Natural killer cell treated with Interleukin-12 subunit alpha and Interleukin-12 subunit beta and Interleukin-15 and Interleukin-18, amount 100 ng/mL, for 72 hours (primary cell): ENCODE data around the gene MIER2. TPM values are rescaled to one million over a fixed set of nuclear protein-coding genes. Genes with fewer than 3 reads are reported as not detected.

Source experiments
- ATAC-seq, 2 donors: fragments of 150-1000 bp; cut with Tn5 transposase in 1 of 2; sonication (Bioruptor Pico), chemical (Tn5 transposase) in 1 of 2; 2 replicates each; pipeline ENCODE4 v1.10.0; 2021
- DNase-seq: peaks from one replicate; pipeline ENCODE4 v3.0.0; 2022; ENCODE audit warnings: low spot score
- H3K27ac Mint-ChIP-seq, 2 donors: 1 replicate in 1 of 2; 2 replicates in 1 of 2; pipeline ENCODE4 v1.8.0; 2022; ENCODE audit warnings: mixed read lengths in 2 of 2, mild to moderate bottlenecking in 1 of 2, moderate library complexity in 1 of 2
- H3K27me3 Mint-ChIP-seq, 2 donors: 1 replicate in 1 of 2; 2 replicates in 1 of 2; pipeline ENCODE4 v1.8.0; 2022; ENCODE audit warnings: mixed read lengths in 2 of 2
- H3K36me3 Mint-ChIP-seq: one replicate; pipeline ENCODE4 v1.8.0; 2022; ENCODE audit warnings: mixed read lengths
- H3K4me1 Mint-ChIP-seq, 2 donors: 1 replicate in 1 of 2; 2 replicates in 1 of 2; pipeline ENCODE4 v1.8.0; 2022; ENCODE audit warnings: low read depth in 2 of 2, mixed read lengths in 2 of 2, mild to moderate bottlenecking in 1 of 2
- H3K4me3 Mint-ChIP-seq: one replicate; pipeline ENCODE4 v1.8.0; 2022; ENCODE audit warnings: mixed read lengths
- H3K9me3 Mint-ChIP-seq: 2 replicates; pipeline ENCODE4 v1.8.0; 2022; ENCODE audit warnings: mixed read lengths
- total RNA-seq, 2 donors: library from RNA; stranded (reverse); gene quantifications; one replicate each; pipeline ENCODE4 v1.2.3, GENCODE V29; 2022

Gene MIER2
- total RNA-seq, 2 donors from 2014 or later = 26.2 to 39.4 TPM

GRCh38 chr19:325173-325936 lies 19.2 kb downstream of the MIER2 start:
- Mint-ChIP-seq H3K27me3 (no peaks in the 10 kb centered on the region), H3K4me3 (no peak overlapping the region), H3K36me3 (peaks cover 20% of the 10 kb centered on the region), H3K4me1 (no peaks in the 10 kb centered on the region), H3K27ac (no peak overlapping the region), H3K9me3 (no peaks in the 10 kb centered on the region)
- DNase-seq (no peak), ATAC-seq (no peak)

- no peak for DNase-seq
- H3K36me3 Mint-ChIP-seq = peaks cover 20% of the 10 kb centered on the region
These were observed 19.9 kb downstream of the MIER2 start for GRCh38 chr19:324716-325115.

GRCh38 chr19:322616-323015 lies 22.0 kb downstream of the MIER2 start:
- no peak for ATAC-seq
- no peak for DNase-seq
- H3K36me3 Mint-ChIP-seq = peaks cover 4% of the 10 kb centered on the region
- H3K9me3 Mint-ChIP-seq = no peaks in the 10 kb centered on the region
- H3K27ac Mint-ChIP-seq = no peak overlapping the region
- no peak overlapping the region for H3K4me3 Mint-ChIP-seq
- H3K27me3 Mint-ChIP-seq = no peaks in the 10 kb centered on the region
- H3K4me1 Mint-ChIP-seq = peaks cover 0 to 4% of the 10 kb centered on the region in 2 donors

More at GRCh38 chr19:324716-325115, 19.9 kb downstream of the MIER2 start:
- Mint-ChIP-seq H3K27ac (no peak overlapping the region), H3K27me3 (no peaks in the 10 kb centered on the region), H3K4me3 (no peak overlapping the region), H3K4me1 (no peaks in the 10 kb centered on the region), H3K9me3 (no peaks in the 10 kb centered on the region)
- no peak for ATAC-seq

GRCh38 chr19:318509-318774 lies 26.2 kb downstream of the MIER2 start:
- Mint-ChIP-seq H3K27ac (no peak overlapping the region), H3K9me3 (no peaks in the 10 kb centered on the region), H3K4me1 (peaks cover 8 to 12% of the 10 kb centered on the region in 2 donors), H3K27me3 (no peaks in the 10 kb centered on the region), H3K36me3 (peaks cover 12% of the 10 kb centered on the region), H3K4me3 (no peak overlapping the region)
- no peak for ATAC-seq
- no peak for DNase-seq

- H3K27me3 Mint-ChIP-seq = no peaks in the 10 kb centered on the region
- H3K27ac Mint-ChIP-seq = no peak overlapping the region
- no peak overlapping the region for H3K4me3 Mint-ChIP-seq
- no peak for DNase-seq
- peaks cover 12% of the 10 kb centered on the region for H3K36me3 Mint-ChIP-seq
- H3K9me3 Mint-ChIP-seq = no peaks in the 10 kb centered on the region
- ATAC-seq = no peak
- H3K4me1 Mint-ChIP-seq = peaks cover 8 to 12% of the 10 kb centered on the region in 2 donors
These were observed 26.7 kb downstream of the MIER2 start for GRCh38 chr19:317710-318508.

GRCh38 chr19:315811-316210 lies 28.8 kb downstream of the MIER2 start:
- Mint-ChIP-seq H3K36me3 (peaks cover 9% of the 10 kb centered on the region), H3K27me3 (no peaks in the 10 kb centered on the region), H3K27ac (no peak overlapping the region), H3K9me3 (no peaks in the 10 kb centered on the region), H3K4me1 (peaks cover 8 to 12% of the 10 kb centered on the region in 2 donors), H3K4me3 (no peak overlapping the region)
- ATAC-seq (no peak), DNase-seq (no peak)

- Mint-ChIP-seq H3K27me3 (no peaks in the 10 kb centered on the region), H3K4me1 (peaks cover 8 to 12% of the 10 kb centered on the region in 2 donors), H3K9me3 (no peaks in the 10 kb centered on the region), H3K27ac (no peak overlapping the region), H3K36me3 (peaks cover 8% of the 10 kb centered on the region), H3K4me3 (no peak overlapping the region)
- no peak for DNase-seq
- no peak for ATAC-seq
These were observed 30.4 kb downstream of the MIER2 start for GRCh38 chr19:313988-314815.

- Mint-ChIP-seq H3K27me3 (no peaks in the 10 kb centered on the region), H3K9me3 (no peaks in the 10 kb centered on the region), H3K27ac (no peak overlapping the region), H3K4me1 (peaks cover 8 to 11% of the 10 kb centered on the region in 2 donors), H3K4me3 (no peak overlapping the region), H3K36me3 (peaks cover 8% of the 10 kb centered on the region)
- DNase-seq (no peak), ATAC-seq (no peak)
These were observed 31.2 kb downstream of the MIER2 start for GRCh38 chr19:313169-313987.

- Mint-ChIP-seq H3K27me3 (no peaks in the 10 kb centered on the region), H3K9me3 (no peaks in the 10 kb centered on the region), H3K4me1 (peaks cover 8% of the 10 kb centered on the region in 2 donors), H3K4me3 (no peak overlapping the region), H3K36me3 (peaks cover 8% of the 10 kb centered on the region), H3K27ac (no peak overlapping the region)
- ATAC-seq (no peak), DNase-seq (no peak)
These were observed 32.8 kb downstream of the MIER2 start for GRCh38 chr19:311813-312261.

- DNase-seq = no peak
- no peaks in the 10 kb centered on the region for H3K27me3 Mint-ChIP-seq
- ATAC-seq = no peak
- H3K9me3 Mint-ChIP-seq = no peaks in the 10 kb centered on the region
- H3K4me1 Mint-ChIP-seq = peaks cover 8% of the 10 kb centered on the region in 2 donors
- H3K36me3 Mint-ChIP-seq = peaks cover 8% of the 10 kb centered on the region
- no peak overlapping the region for H3K4me3 Mint-ChIP-seq
- no peak overlapping the region for H3K27ac Mint-ChIP-seq
These were observed 33.7 kb downstream of the MIER2 start for GRCh38 chr19:310781-311496.

- peaks cover under 1% of the 10 kb centered on the region for H3K36me3 Mint-ChIP-seq
- ATAC-seq (no peak), DNase-seq (no peak)
- H3K27ac Mint-ChIP-seq = no peak overlapping the region
- peaks cover under 1 to 1% of the 10 kb centered on the region in 2 donors for H3K4me1 Mint-ChIP-seq
- no peaks in the 10 kb centered on the region for H3K27me3 Mint-ChIP-seq
- H3K9me3 Mint-ChIP-seq = no peaks in the 10 kb centered on the region
- H3K4me3 Mint-ChIP-seq = no peak overlapping the region
These were observed 34.4 kb downstream of the MIER2 start for GRCh38 chr19:310141-310651.

GRCh38 chr19:309206-309565 lies 35.4 kb downstream of the MIER2 start:
- no peak for ATAC-seq
- Mint-ChIP-seq H3K9me3 (no peaks in the 10 kb centered on the region), H3K4me1 (no peaks in the 10 kb centered on the region), H3K27me3 (no peaks in the 10 kb centered on the region), H3K36me3 (no peaks in the 10 kb centered on the region), H3K27ac (no peak overlapping the region), H3K4me3 (no peak overlapping the region)
- no peak for DNase-seq
